GM12878 (cell line): ENCODE data around the gene CTDNEP1. TPM values are rescaled to one million over a fixed set of nuclear protein-coding genes. Genes with fewer than 3 reads are reported as not detected.

Experiments
- ATAC-seq: fragments of 200-7000 bp; cut with Tn5 transposase; 3 replicates; pipeline ENCODE4 v1.9.1; 2020; ENCODE audit warnings: mild to moderate bottlenecking, moderate library complexity
- BruUV-seq: library from RNA; stranded (reverse); fragments of 400-500 nt; replicated peaks from 2 replicates; lab custom pipeline; 2021; lab: Mats Ljungman, UMichigan
- CTCF ChIA-PET: fragments of 300-600 bp; sonication (Branson Sonifier 250); formaldehyde crosslinking; extraction: SDS; loops from one replicate; lab custom pipeline; 2021; ENCODE audit warnings: inconsistent platforms; lab: Yijun Ruan, JAX
- POLR2A ChIA-PET: fragments of 350-600 bp; formaldehyde crosslinking; extraction: SDS; loops from one replicate; lab custom pipeline; 2021; ENCODE audit warnings: inconsistent platforms; lab: Charles Lee
- RAD21 ChIA-PET: fragments of 300-600 bp; sonication (Branson Sonifier 250); formaldehyde crosslinking; loops from one replicate; lab custom pipeline; 2023; ENCODE audit warnings: antibody characterized with exemption; ENCODE audit not compliant: unreplicated experiment; lab: Charles Lee
- SMC1A ChIA-PET: fragments of 300-600 bp; sonication (Branson Sonifier 250); formaldehyde crosslinking; loops from one replicate; lab custom pipeline; 2023; ENCODE audit not compliant: unreplicated experiment, uncharacterized antibody; lab: Charles Lee
- DNase-seq: peaks from one replicate; pipeline ENCODE4 v3.0.0-alpha.2; 2011; ENCODE audit warnings: low read depth, low spot score
- FAIRE-seq: peaks from 3 replicates; lab custom pipeline; 2011; peaks lifted over from hg19 to GRCh38; lab: Jason Lieb, UNC
- H2AFZ ChIP-seq: 2 replicates; pipeline ENCODE4 v1.6.0; 2011; ENCODE audit warnings: low read depth, low read length, control low read depth; ENCODE audit not compliant: control insufficient read depth
- H3K27ac ChIP-seq: 2 replicates; pipeline ENCODE4 v1.5.1; 2011; ENCODE audit warnings: control low read depth; ENCODE audit not compliant: control insufficient read depth, insufficient read depth
- H3K27me3 ChIP-seq, 2 experiments: replicated peaks in 1 of 2; 2 replicates each; pipeline versions ENCODE4 v1.6.0 to v1.6.1; 2011; ENCODE audit warnings: low read length in 1 of 2; ENCODE audit not compliant: control insufficient read depth in 2 of 2, insufficient read depth in 2 of 2
- H3K36me3 ChIP-seq, 2 experiments: 2 replicates each; pipeline ENCODE4 v1.5.1; 2011; ENCODE audit warnings: low read length in 1 of 2; ENCODE audit not compliant: control insufficient read depth in 2 of 2, insufficient read depth in 2 of 2
- H3K4me1 ChIP-seq: 2 replicates; pipeline ENCODE4 v1.6.1; 2011; ENCODE audit warnings: mild to moderate bottlenecking, low read length, moderate library complexity, mixed read lengths; ENCODE audit not compliant: control insufficient read depth, insufficient read depth
- H3K4me2 ChIP-seq: 2 replicates; pipeline ENCODE4 v1.6.0; 2011; ENCODE audit warnings: control low read depth; ENCODE audit not compliant: control insufficient read depth, insufficient read depth
- H3K4me3 ChIP-seq: fragments of 200-600 bp; sonication (generic); 2 replicates; pipeline ENCODE4 v1.5.1; 2016
- H3K79me2 ChIP-seq: 2 replicates; pipeline ENCODE4 v1.6.0; 2011; ENCODE audit warnings: low read length; ENCODE audit not compliant: control insufficient read depth, insufficient read depth
- H3K9ac ChIP-seq: 2 replicates; pipeline ENCODE4 v1.8.0; 2011; ENCODE audit warnings: low read length, control low read depth, mixed read lengths; ENCODE audit not compliant: control insufficient read depth, insufficient read depth
- H3K9me3 ChIP-seq: replicated peaks from 3 replicates; pipeline ENCODE4 v1.5.1; 2011; ENCODE audit warnings: mild to moderate bottlenecking, low read length; ENCODE audit not compliant: control insufficient read depth, insufficient read depth
- H4K20me1 ChIP-seq: 2 replicates; pipeline ENCODE4 v1.6.0; 2011; ENCODE audit not compliant: control insufficient read depth, insufficient read depth
- NBN ChIP-seq: fragments of 450-650 bp; IDR thresholded peaks from 2 replicates; pipeline ENCODE4 v1.6.1; 2016
- SMAD5 ChIP-seq: IDR thresholded peaks from 2 replicates; pipeline ENCODE4 v1.6.1; 2016; ENCODE audit warnings: antibody characterized with exemption, low read depth
- TARDBP ChIP-seq: IDR thresholded peaks from 2 replicates; pipeline ENCODE4 v1.6.1; 2016; ENCODE audit warnings: borderline replicate concordance
- TBL1XR1 ChIP-seq: IDR thresholded peaks from 2 replicates; pipeline ENCODE4 v1.6.1; 2012; ENCODE audit warnings: low read depth, low read length, improper control_type of control experiment
- ZNF274 ChIP-seq: IDR thresholded peaks from one replicate; pipeline ENCODE4 v1.8.0; 2011; ENCODE audit not compliant: insufficient read length, insufficient read depth
- WGBS: methylation state at CpG from one replicate; pipeline ENCODE4 v1.1.6; 2016; ENCODE audit warnings: low lambda C conversion rate; ENCODE audit not compliant: insufficient replicate concordance, insufficient coverage; ENCODE audit errors: missing lambda C conversion rate; 5-methylcytosine and 5-hydroxymethylcytosine counted together
- in situ Hi-C: fragments of 300-500 bp; cut with MboI; formaldehyde crosslinking; loops from 9 replicates; pipeline ENCODE4 v1.14.3; 2018; ENCODE audit warnings: mixed read lengths
- intact Hi-C: fragments of 100-400 bp; cut with micrococcal nuclease; formaldehyde crosslinking; loops from one replicate; pipeline ENCODE4 v1.14.2; 2022; ENCODE audit not compliant: unreplicated experiment
- polyA plus RNA-seq, 11 experiments: library from polyadenylated mRNA; depleted of rRNA in 4 of 11; unstranded in 6 of 11; stranded (reverse) in 5 of 11; fragments of >200 nt; fragmentation: Nextera tagmentation in 4 of 11; fragmentation: Illumina TruSeq in 1 of 11; extraction: Ambion mirVana in 4 of 11; extraction: Trizol in 1 of 11; gene quantifications; 1 replicate in 1 of 11; 2 replicates in 10 of 11; pipeline versions ENCODE4 v1.2.1 to v1.2.3, GENCODE V29; 2011 to 2016; ENCODE audit warnings: inconsistent platforms in 2 of 11, missing spikeins in 2 of 11, low read depth in 1 of 11
- total RNA-seq, 4 experiments: library from RNA; depleted of rRNA in 3 of 4; stranded (reverse); fragments of >200 nt in 3 of 4; fragmentation: Illumina TruSeq in 1 of 4; extraction: Trizol in 1 of 4; gene quantifications; 2 replicates each; pipeline versions ENCODE4 v1.2.1 to v1.2.3, GENCODE V29; 2013 to 2021
- TF ChIP-seq, protein P1 (sequence below): IDR thresholded peaks from 2 replicates; pipeline ENCODE4 v1.6.1; 2012; ENCODE audit warnings: low read length, inconsistent platforms
- TF ChIP-seq, protein P2 (sequence below): IDR thresholded peaks from 2 replicates; pipeline ENCODE4 v1.6.1; 2012; ENCODE audit warnings: low read depth, low read length, improper control_type of control experiment
- TF ChIP-seq, protein P3 (sequence below): IDR thresholded peaks from 2 replicates; pipeline ENCODE4 v1.6.1; 2012; ENCODE audit warnings: low read depth, low read length, improper control_type of control experiment
- TF ChIP-seq, protein P4 (sequence below): fragments of 450-650 bp; IDR thresholded peaks from 2 replicates; pipeline ENCODE4 v1.6.1; 2018; ENCODE audit warnings: borderline replicate concordance, mild to moderate bottlenecking; ENCODE audit not compliant: partially characterized antibody

Gene CTDNEP1
- total and polyA plus RNA-seq, 10 of the 15 experiments (the other 5 are each of a cell fraction or from before 2014, with no cell fraction given), result 23.7 to 176 (median 30.3) TPM

DNA sequence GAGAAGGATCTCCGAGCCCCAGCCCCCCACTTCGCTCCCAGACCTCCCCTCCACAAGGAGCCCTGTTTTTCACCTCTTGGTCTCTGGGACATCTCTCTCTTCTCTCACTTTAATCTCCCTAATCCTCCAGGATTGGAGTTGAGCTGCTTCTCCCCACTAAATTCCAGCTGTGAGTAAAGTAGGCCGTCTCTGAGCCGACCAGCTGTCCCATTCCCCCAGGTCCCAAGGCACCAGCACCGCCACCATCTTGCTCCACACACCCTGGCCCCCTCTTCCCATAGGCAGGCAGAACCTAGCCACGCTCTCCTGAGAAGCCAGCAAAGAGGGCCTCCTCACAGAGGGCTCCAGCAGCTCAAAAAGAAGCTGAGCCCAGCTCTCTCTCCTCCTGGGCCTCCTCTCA lies 32.8 kb downstream of the CTDNEP1 start:
- no peak for FAIRE-seq
- Histone ChIP-seq H3K27me3 (no peaks in the 10 kb centered on the region), H4K20me1 (no peaks in the 10 kb centered on the region), H3K27ac (no peak overlapping the region), H3K36me3 (peaks cover 8 to 11% of the 10 kb centered on the region in 2 experiments), H3K9ac (no peak overlapping the region), H3K4me3 (no peak overlapping the region), H3K9me3 (no peaks in the 10 kb centered on the region), H3K4me2 (no peak overlapping the region; the same call in 1 of the 2 replicates), H3K4me1 (peaks cover 19% of the 10 kb centered on the region), H2AFZ (no peak overlapping the region), H3K79me2 (peaks cover 14% of the 10 kb centered on the region)
- CTCF ChIA-PET, result interaction anchor here (2.6 to 5.1 kb wide), 3 partner anchors 14 to 173 kb away, joined by 17 to 60 read pairs (median 50); partner anchors contain the start of gene DVL2
- intact Hi-C loops, result no loop called here
- no peak for ATAC-seq
- BruUV-seq, result no TSS peak
- RAD21 ChIA-PET, result interaction anchor here (1.4 to 3.2 kb wide), 3 partner anchors 22 to 86 kb away, joined by 4 to 51 read pairs (median 44); partner anchors contain the start of genes GABARAP and PHF23
- POLR2A ChIA-PET, result interaction anchor here (1.0 to 5.9 kb wide), 6 partner anchors 15 to 119 kb away, joined by 3 to 60 read pairs (median 26); partner anchors contain the start of genes ACAP1, CTDNEP1, DVL2 and ELP5
- SMC1A ChIA-PET, result interaction anchor here (0.7 to 4.8 kb wide), 2 partner anchors 16 to 23 kb away, joined by 3 to 34 read pairs; partner anchors contain the start of genes DVL2 and GABARAP
- 58% methylated on average over 6 of the region's 6 CpGs for WGBS
- in situ Hi-C loops, result no loop called here
- no peak for DNase-seq
- TF ChIP-seq SMAD5, result no peak
- no peak for TF ChIP-seq TBL1XR1
- TF ChIP-seq TARDBP, result no peak
- TF ChIP-seq, protein P1, sequence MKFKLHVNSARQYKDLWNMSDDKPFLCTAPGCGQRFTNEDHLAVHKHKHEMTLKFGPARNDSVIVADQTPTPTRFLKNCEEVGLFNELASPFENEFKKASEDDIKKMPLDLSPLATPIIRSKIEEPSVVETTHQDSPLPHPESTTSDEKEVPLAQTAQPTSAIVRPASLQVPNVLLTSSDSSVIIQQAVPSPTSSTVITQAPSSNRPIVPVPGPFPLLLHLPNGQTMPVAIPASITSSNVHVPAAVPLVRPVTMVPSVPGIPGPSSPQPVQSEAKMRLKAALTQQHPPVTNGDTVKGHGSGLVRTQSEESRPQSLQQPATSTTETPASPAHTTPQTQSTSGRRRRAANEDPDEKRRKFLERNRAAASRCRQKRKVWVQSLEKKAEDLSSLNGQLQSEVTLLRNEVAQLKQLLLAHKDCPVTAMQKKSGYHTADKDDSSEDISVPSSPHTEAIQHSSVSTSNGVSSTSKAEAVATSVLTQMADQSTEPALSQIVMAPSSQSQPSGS, result no peak
- TF ChIP-seq, protein P2, sequence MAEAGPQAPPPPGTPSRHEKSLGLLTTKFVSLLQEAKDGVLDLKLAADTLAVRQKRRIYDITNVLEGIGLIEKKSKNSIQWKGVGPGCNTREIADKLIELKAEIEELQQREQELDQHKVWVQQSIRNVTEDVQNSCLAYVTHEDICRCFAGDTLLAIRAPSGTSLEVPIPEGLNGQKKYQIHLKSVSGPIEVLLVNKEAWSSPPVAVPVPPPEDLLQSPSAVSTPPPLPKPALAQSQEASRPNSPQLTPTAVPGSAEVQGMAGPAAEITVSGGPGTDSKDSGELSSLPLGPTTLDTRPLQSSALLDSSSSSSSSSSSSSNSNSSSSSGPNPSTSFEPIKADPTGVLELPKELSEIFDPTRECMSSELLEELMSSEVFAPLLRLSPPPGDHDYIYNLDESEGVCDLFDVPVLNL, result no peak
- TF ChIP-seq, protein P3, sequence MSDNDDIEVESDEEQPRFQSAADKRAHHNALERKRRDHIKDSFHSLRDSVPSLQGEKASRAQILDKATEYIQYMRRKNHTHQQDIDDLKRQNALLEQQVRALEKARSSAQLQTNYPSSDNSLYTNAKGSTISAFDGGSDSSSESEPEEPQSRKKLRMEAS, result no peak
- no peak for TF ChIP-seq NBN
- TF ChIP-seq, protein P4, sequence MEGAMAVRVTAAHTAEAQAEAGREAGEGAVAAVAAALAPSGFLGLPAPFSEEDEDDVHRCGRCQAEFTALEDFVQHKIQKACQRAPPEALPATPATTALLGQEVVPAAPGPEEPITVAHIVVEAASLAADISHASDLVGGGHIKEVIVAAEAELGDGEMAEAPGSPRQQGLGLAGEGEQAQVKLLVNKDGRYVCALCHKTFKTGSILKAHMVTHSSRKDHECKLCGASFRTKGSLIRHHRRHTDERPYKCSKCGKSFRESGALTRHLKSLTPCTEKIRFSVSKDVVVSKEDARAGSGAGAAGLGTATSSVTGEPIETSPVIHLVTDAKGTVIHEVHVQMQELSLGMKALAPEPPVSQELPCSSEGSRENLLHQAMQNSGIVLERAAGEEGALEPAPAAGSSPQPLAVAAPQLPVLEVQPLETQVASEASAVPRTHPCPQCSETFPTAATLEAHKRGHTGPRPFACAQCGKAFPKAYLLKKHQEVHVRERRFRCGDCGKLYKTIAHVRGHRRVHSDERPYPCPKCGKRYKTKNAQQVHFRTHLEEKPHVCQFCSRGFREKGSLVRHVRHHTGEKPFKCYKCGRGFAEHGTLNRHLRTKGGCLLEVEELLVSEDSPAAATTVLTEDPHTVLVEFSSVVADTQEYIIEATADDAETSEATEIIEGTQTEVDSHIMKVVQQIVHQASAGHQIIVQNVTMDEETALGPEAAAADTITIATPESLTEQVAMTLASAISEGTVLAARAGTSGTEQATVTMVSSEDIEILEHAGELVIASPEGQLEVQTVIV, result no peak
- TF ChIP-seq ZNF274, result no peak
